ENCODE results near the gene PPFIBP2. TPM values are rescaled to one million over a fixed set of nuclear protein-coding genes. Genes with fewer than 3 reads are reported as not detected.

Gene PPFIBP2
- total RNA-seq, 1 donor from 2014 or later, result 1.8 TPM

- Mint-ChIP-seq H3K27me3 (ENCODE audit: low read depth, unreplicated experiment) (peaks cover 11% of the 10 kb centered on the region), H3K9me3 (ENCODE audit: unreplicated experiment) (no peaks in the 10 kb centered on the region), H3K4me3 (ENCODE audit: unreplicated experiment) (no peak overlapping the region), H3K27ac (ENCODE audit: unreplicated experiment) (no peak overlapping the region), H3K36me3 (ENCODE audit: low read depth, unreplicated experiment) (no peaks in the 10 kb centered on the region), H3K4me1 (ENCODE audit: low read depth, unreplicated experiment) (no peaks in the 10 kb centered on the region)
- TF ChIP-seq EZH2 (IDR thresholded peaks at IDR 0.05; ENCODE audit: insufficient read depth, low read length), result no peak
- TF ChIP-seq CTCF (IDR thresholded peaks at IDR 0.05; ENCODE audit: insufficient read depth, low read depth, low read length), result no peak
- no peak overlapping the region for H3K27ac ChIP-seq (ENCODE audit: low read depth, low read length)
- no peaks in the 10 kb centered on the region for H3K79me2 ChIP-seq (ENCODE audit: insufficient read depth, low read length)
- no peaks in the 10 kb centered on the region for H4K20me1 ChIP-seq (ENCODE audit: insufficient read depth, low read length)
- FAIRE-seq (no peak), DNase-seq (ENCODE audit: low read depth) (no peak)
- H3K9ac ChIP-seq (ENCODE audit: low read length), result no peak overlapping the region
- H3K4me3 ChIP-seq (ENCODE audit: insufficient read depth, low read depth, low read length), result no peak overlapping the region
- no peaks in the 10 kb centered on the region for H3K9me3 ChIP-seq (ENCODE audit: insufficient read depth, low read depth, low read length)
- no peaks in the 10 kb centered on the region for H3K36me3 ChIP-seq (ENCODE audit: insufficient read depth, low read length)
- no peak overlapping the region for H3K4me2 ChIP-seq (ENCODE audit: low read length)
- no peaks in the 10 kb centered on the region for H3K4me1 ChIP-seq (ENCODE audit: insufficient read depth, low read length)
- H3K27me3 ChIP-seq (ENCODE audit: insufficient read depth, low read length), result no peaks in the 10 kb centered on the region
- no peak overlapping the region for H2AFZ ChIP-seq (ENCODE audit: low read depth, low read length)
These were observed 7.6 kb upstream of the PPFIBP2 start for GRCh38 chr11:7506243-7506642.

GRCh38 chr11:7508087-7508486 lies 5.7 kb upstream of the PPFIBP2 start:
- DNase-seq (ENCODE audit: low read depth) (no peak), FAIRE-seq (no peak)
- H3K4me1 ChIP-seq (ENCODE audit: insufficient read depth, low read length), result no peaks in the 10 kb centered on the region
- no peaks in the 10 kb centered on the region for H3K27me3 ChIP-seq (ENCODE audit: insufficient read depth, low read length)
- H3K4me1 Mint-ChIP-seq (ENCODE audit: low read depth, unreplicated experiment), result no peaks in the 10 kb centered on the region
- no peak overlapping the region for H3K27ac Mint-ChIP-seq (ENCODE audit: unreplicated experiment)
- H2AFZ ChIP-seq (ENCODE audit: low read depth, low read length), result no peak overlapping the region
- no peaks in the 10 kb centered on the region for H3K79me2 ChIP-seq (ENCODE audit: insufficient read depth, low read length)
- H3K27ac ChIP-seq (ENCODE audit: low read depth, low read length), result no peak overlapping the region
- no peak overlapping the region for H3K4me3 Mint-ChIP-seq (ENCODE audit: unreplicated experiment)
- no peak for TF ChIP-seq CTCF (IDR thresholded peaks at IDR 0.05; ENCODE audit: insufficient read depth, low read depth, low read length)
- no peak for TF ChIP-seq EZH2 (IDR thresholded peaks at IDR 0.05; ENCODE audit: insufficient read depth, low read length)
- H3K4me2 ChIP-seq (ENCODE audit: low read length), result no peak overlapping the region
- peaks cover 11% of the 10 kb centered on the region for H3K27me3 Mint-ChIP-seq (ENCODE audit: low read depth, unreplicated experiment)
- H3K9me3 ChIP-seq (ENCODE audit: insufficient read depth, low read depth, low read length), result no peaks in the 10 kb centered on the region
- no peaks in the 10 kb centered on the region for H4K20me1 ChIP-seq (ENCODE audit: insufficient read depth, low read length)
- H3K36me3 ChIP-seq (ENCODE audit: insufficient read depth, low read length), result no peaks in the 10 kb centered on the region
- H3K9me3 Mint-ChIP-seq (ENCODE audit: unreplicated experiment), result no peaks in the 10 kb centered on the region
- no peak overlapping the region for H3K9ac ChIP-seq (ENCODE audit: low read length)
- no peaks in the 10 kb centered on the region for H3K36me3 Mint-ChIP-seq (ENCODE audit: low read depth, unreplicated experiment)
- H3K4me3 ChIP-seq (ENCODE audit: insufficient read depth, low read depth, low read length), result no peak overlapping the region

GRCh38 chr11:7509966-7510365 lies 3.8 kb upstream of the PPFIBP2 start:
- Histone ChIP-seq H3K36me3 (ENCODE audit: insufficient read depth, low read length) (no peaks in the 10 kb centered on the region), H3K4me1 (ENCODE audit: insufficient read depth, low read length) (peaks cover 6% of the 10 kb centered on the region), H3K27ac (ENCODE audit: low read depth, low read length) (no peak overlapping the region), H3K79me2 (ENCODE audit: insufficient read depth, low read length) (no peaks in the 10 kb centered on the region), H3K9ac (ENCODE audit: low read length) (no peak overlapping the region), H3K27me3 (ENCODE audit: insufficient read depth, low read length) (peaks cover 11% of the 10 kb centered on the region), H3K9me3 (ENCODE audit: insufficient read depth, low read depth, low read length) (no peaks in the 10 kb centered on the region), H3K4me2 (ENCODE audit: low read length) (no peak overlapping the region), H3K4me3 (ENCODE audit: insufficient read depth, low read depth, low read length) (no peak overlapping the region), H2AFZ (ENCODE audit: low read depth, low read length) (no peak overlapping the region), H4K20me1 (ENCODE audit: insufficient read depth, low read length) (no peaks in the 10 kb centered on the region)
- DNase-seq (ENCODE audit: low read depth), result no peak
- Mint-ChIP-seq H3K27me3 (ENCODE audit: low read depth, unreplicated experiment) (peaks cover 20% of the 10 kb centered on the region), H3K4me1 (ENCODE audit: low read depth, unreplicated experiment) (no peaks in the 10 kb centered on the region), H3K9me3 (ENCODE audit: unreplicated experiment) (no peaks in the 10 kb centered on the region), H3K36me3 (ENCODE audit: low read depth, unreplicated experiment) (no peaks in the 10 kb centered on the region), H3K4me3 (ENCODE audit: unreplicated experiment) (no peak overlapping the region), H3K27ac (ENCODE audit: unreplicated experiment) (no peak overlapping the region)
- TF ChIP-seq EZH2 (IDR thresholded peaks at IDR 0.05; ENCODE audit: insufficient read depth, low read length) (no peak), CTCF (IDR thresholded peaks at IDR 0.05; ENCODE audit: insufficient read depth, low read depth, low read length) (no peak)
- FAIRE-seq, result no peak
